Limb (tissue), 2 donors: ENCODE measurements around the gene DGCR6L.
"Not testable (repeated sequence)": the region's sequence is repeated elsewhere in the genome, so short reads cannot be mapped to it uniquely, and the experiment has no call there.

ENCODE experiments used
- DNase-seq, 2 donors: peaks; one replicate each; pipeline ENCODE4 v3.0.0-alpha.2; 2016; ENCODE audit errors: extremely low spot score in 2 of 2

Gene DGCR6L

GRCh38 chr22:20292108-20292507, 27.8 kb downstream of the DGCR6L start:
- DNase-seq, result no peak

GRCh38 chr22:20291604-20292063, 28.2 kb downstream of the DGCR6L start:
- DNase-seq, result no peak

- DNase-seq, result no peak
Observed at GRCh38 chr22:20291249-20291586, 28.6 kb downstream of the DGCR6L start.

GRCh38 chr22:20290578-20291248, 29.1 kb downstream of the DGCR6L start:
- DNase-seq, result no peak

GRCh38 chr22:20290045-20290392, 29.8 kb downstream of the DGCR6L start:
- no peak for DNase-seq

- DNase-seq, result not testable (repeated sequence)
Observed at GRCh38 chr22:20289182-20290044, 30.4 kb downstream of the DGCR6L start.

- not testable (repeated sequence) for DNase-seq
Observed at GRCh38 chr22:20286784-20287423, 33.0 kb downstream of the DGCR6L start.

- not testable (repeated sequence) for DNase-seq
Observed at GRCh38 chr22:20286312-20286660, 33.6 kb downstream of the DGCR6L start.

GRCh38 chr22:20285473-20286311, 34.2 kb downstream of the DGCR6L start:
- peak; percentile 41 to 92 for DNase-seq

GRCh38 chr22:20284471-20285086, 35.3 kb downstream of the DGCR6L start:
- no peak for DNase-seq

GRCh38 chr22:20283674-20284066, 36.2 kb downstream of the DGCR6L start:
- DNase-seq, result no peak

- DNase-seq, result no peak
Observed at GRCh38 chr22:20282901-20283673, 36.8 kb downstream of the DGCR6L start.

GRCh38 chr22:20281891-20282290, 38.0 kb downstream of the DGCR6L start:
- no peak for DNase-seq

GRCh38 chr22:20281473-20281872, 38.4 kb downstream of the DGCR6L start:
- DNase-seq, result not testable (repeated sequence)

GRCh38 chr22:20280866-20281265, 39.0 kb downstream of the DGCR6L start:
- DNase-seq, result no peak

- not testable (repeated sequence) for DNase-seq
Observed at GRCh38 chr22:20280163-20280562, 39.7 kb downstream of the DGCR6L start.

GRCh38 chr22:20279662-20280134, 40.2 kb downstream of the DGCR6L start:
- no peak for DNase-seq

- not testable (repeated sequence) for DNase-seq
Observed at GRCh38 chr22:20278726-20279490, 41.0 kb downstream of the DGCR6L start.

- not testable (repeated sequence) for DNase-seq
Observed at GRCh38 chr22:20277936-20278635, 41.8 kb downstream of the DGCR6L start.
